Lower lobe of right lung (tissue), 2 donors: Measurements from ENCODE around the gene TPX2. TPM values are rescaled to one million over a fixed set of nuclear protein-coding genes. Genes with fewer than 3 reads are reported as not detected.

ENCODE experiments used
- ATAC-seq, 2 donors: fragments of 200-7000 bp; cut with Tn5 transposase; one replicate each; pipeline ENCODE4 v1.9.1; 2020 to 2022; ENCODE audit warnings: mild to moderate bottlenecking in 2 of 2, moderate library complexity in 2 of 2
- DNase-seq: peaks from one replicate; pipeline ENCODE4 v3.0.0-alpha.2; 2020
- H3K27ac ChIP-seq: fragments of 200-600 bp; one replicate; pipeline ENCODE4 v1.8.0; 2022
- H3K27me3 ChIP-seq: fragments of 200-600 bp; one replicate; pipeline ENCODE4 v1.8.0; 2022; ENCODE audit warnings: low read depth
- H3K36me3 ChIP-seq: fragments of 200-600 bp; one replicate; pipeline ENCODE4 v1.8.0; 2022; ENCODE audit warnings: mild to moderate bottlenecking
- H3K4me1 ChIP-seq: fragments of 200-600 bp; one replicate; pipeline ENCODE4 v1.8.0; 2022
- H3K4me3 ChIP-seq: fragments of 200-600 bp; one replicate; pipeline ENCODE4 v1.8.0; 2022; ENCODE audit warnings: mild to moderate bottlenecking
- H3K9me3 ChIP-seq: fragments of 200-600 bp; one replicate; pipeline ENCODE4 v1.8.0; 2022
- CTCF ChIP-seq: fragments of 200-600 bp; IDR thresholded peaks from one replicate; pipeline ENCODE4 v1.8.0; 2022; ENCODE audit warnings: antibody characterized with exemption, mild to moderate bottlenecking
- intact Hi-C: fragments of 100-400 bp; cut with DNase I; formaldehyde crosslinking; loops from one replicate; pipeline ENCODE4 v1.11.0; 2022
- total RNA-seq: library from RNA; stranded (reverse); fragmentation: NEBNext Ultra II Directional; extraction: Animal tissue kit (Norgen Biotek cat#: 25700); gene quantifications from one replicate; pipeline ENCODE4 v1.2.1, GENCODE V29; 2021
- donor health status: DM: no; HTN: yes; CAD: no; lungs with severe emphysema.

Gene TPX2
- total RNA-seq, 1 donor from 2014 or later = 1.9 TPM

- Histone ChIP-seq H3K4me3 (no peak overlapping the region), H3K36me3 (peaks cover 50% of the 10 kb centered on the region), H3K27me3 (no peaks in the 10 kb centered on the region), H3K27ac (peak overlapping the region; percentile 69), H3K4me1 (peaks cover 84% of the 10 kb centered on the region), H3K9me3 (no peaks in the 10 kb centered on the region)
- TF ChIP-seq CTCF = no peak
- no peak for ATAC-seq
- no peak for DNase-seq
- intact Hi-C loops = no loop called here
Observed at GRCh38 chr20:31693987-31694661, 45.0 kb upstream of the TPX2 start.

DNA sequence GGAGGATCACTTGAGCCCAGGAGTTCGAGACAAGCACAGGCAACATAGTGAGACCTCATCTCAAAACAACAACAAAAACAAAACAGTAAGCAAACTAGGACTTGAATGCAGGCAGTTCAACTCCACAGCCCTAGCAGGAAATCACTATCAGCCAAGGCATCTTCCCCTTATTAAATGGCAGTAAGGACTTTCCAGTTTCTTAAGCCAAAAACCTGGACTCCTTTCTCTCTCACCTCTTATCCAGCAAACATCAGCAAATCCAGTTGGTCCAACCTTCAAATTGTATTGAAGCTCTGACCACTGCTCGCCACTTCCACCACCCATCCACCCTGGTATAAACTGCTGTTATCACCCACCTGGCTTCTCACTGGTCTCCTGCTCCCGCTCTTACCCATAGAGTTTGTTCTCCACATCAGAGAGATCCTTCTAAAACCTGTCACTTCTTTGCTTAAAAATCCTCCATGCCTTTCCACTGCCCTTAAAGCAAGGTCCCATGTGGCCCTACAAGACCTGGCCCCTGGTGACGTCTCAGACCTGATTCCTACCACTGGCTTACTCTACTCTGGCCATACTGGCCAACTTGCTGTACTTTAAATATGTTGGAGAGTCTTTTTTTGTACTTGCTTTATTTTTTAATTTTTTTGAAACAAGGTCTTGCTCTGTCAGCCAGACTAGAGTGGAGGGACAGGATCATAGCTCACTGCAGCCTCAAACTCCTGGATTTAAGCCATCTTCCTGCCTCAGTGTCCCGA, 44.1 kb upstream of the TPX2 start:
- Histone ChIP-seq H3K27me3 (no peaks in the 10 kb centered on the region), H3K4me3 (no peak overlapping the region), H3K9me3 (no peaks in the 10 kb centered on the region), H3K27ac (peak overlapping the region; percentile 69), H3K4me1 (peaks cover 90% of the 10 kb centered on the region), H3K36me3 (peaks cover 46% of the 10 kb centered on the region)
- no peak for TF ChIP-seq CTCF
- no peak for DNase-seq
- no peak for ATAC-seq
- intact Hi-C loops = no loop called here

DNA sequence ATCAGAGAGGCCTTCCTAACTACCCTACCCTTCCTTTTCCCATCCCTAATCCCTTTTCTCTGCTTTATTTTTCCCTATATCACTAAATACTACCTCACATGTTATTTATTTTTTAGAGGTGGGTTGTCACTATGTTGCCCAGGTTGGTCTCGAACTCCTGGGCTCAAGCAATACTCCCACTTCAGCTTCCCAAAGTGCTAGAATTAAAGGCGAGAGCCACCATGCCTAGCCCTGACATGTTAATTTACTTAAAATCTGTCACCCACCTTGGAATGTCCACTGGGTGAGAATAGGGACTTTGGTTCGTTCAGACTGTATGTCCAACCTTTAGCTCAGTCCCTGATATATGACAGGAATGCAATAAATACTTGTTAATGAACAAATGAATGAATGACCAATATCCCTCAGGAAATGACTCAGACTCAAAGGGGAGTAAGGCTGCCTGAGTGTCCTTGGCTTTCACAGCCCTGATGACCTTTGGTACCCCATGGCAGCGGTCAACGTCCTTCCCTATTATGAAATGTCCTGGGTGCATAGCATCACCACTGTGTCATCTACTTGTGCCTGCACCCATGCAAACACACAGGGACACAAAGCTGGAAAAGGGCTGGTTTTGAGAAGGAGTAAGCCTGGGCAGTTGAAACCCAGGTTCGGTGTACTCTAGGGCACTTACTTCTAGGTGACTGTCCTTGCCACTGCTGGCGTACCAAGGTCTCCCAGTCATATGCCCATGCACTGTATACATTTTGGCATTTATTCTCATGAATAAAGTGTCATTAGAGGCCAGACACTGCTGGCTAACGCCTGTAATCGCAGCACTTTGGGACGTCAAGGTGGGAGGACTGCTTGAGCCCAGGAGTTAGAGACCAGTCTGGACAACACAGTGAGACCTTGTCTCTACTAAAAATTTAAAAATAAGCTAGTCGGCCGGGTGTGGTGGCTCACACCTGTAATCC, 43.0 kb upstream of the TPX2 start:
- peak; percentile 70 to 75 for ATAC-seq
- TF ChIP-seq CTCF = no peak
- no peaks in the 10 kb centered on the region for H3K9me3 ChIP-seq
- peaks cover 39% of the 10 kb centered on the region for H3K36me3 ChIP-seq
- H3K27ac ChIP-seq = peak overlapping the region; percentile 69
- peaks cover 90% of the 10 kb centered on the region for H3K4me1 ChIP-seq
- peak; percentile 56 for DNase-seq
- intact Hi-C loops = no loop called here
- no peaks in the 10 kb centered on the region for H3K27me3 ChIP-seq
- no peak overlapping the region for H3K4me3 ChIP-seq

DNA sequence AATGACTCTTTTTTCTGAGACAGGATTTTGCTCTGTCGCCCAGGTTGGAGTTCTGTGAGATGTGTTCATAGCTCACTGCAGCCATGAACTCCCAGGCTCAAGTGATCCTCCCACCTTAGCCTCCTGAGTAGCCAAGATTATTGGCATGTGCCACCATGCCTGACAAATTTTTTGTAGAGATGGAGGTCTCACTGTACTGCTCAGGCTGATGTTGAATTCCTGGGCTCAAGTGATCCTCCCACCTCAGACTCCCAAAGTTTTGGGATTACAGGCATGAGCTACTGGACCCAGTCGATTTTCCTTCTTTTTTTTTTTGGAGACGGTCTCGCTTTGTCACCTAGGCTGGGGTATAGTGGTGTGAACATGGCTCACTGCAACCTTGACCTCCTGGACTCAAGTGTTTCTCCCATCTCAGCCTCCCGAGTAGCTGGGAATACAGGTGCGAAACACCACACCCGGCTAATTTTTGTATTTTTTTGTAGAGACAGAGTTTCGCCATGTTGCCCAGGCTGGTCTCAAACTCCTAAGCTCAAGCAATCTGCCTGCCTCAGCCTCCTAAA, 40.8 kb upstream of the TPX2 start:
- Histone ChIP-seq H3K27ac (peak overlapping the region; percentile 85), H3K27me3 (no peaks in the 10 kb centered on the region), H3K36me3 (peaks cover 29% of the 10 kb centered on the region), H3K4me1 (peaks cover 98% of the 10 kb centered on the region), H3K4me3 (no peak overlapping the region), H3K9me3 (no peaks in the 10 kb centered on the region)
- intact Hi-C loops = no loop called here
- no peak for DNase-seq
- TF ChIP-seq CTCF = no peak
- ATAC-seq = no peak
